OCI-LY1 (cell line): ENCODE data around the gene JPH2.

Experiments
- H2AFZ ChIP-seq: fragments of 200-600 bp; sonication (generic), shearing (Covaris generic); 2 replicates; pipeline ENCODE4 v1.6.0; 2014; ENCODE audit warnings: antibody characterized with exemption, mild to moderate bottlenecking, low read length
- H3F3A ChIP-seq: fragments of 200-600 bp; sonication (generic), shearing (Covaris generic); 2 replicates; pipeline ENCODE4 v1.6.0; 2014; ENCODE audit warnings: mild to moderate bottlenecking, antibody characterized with exemption, low read length, moderate library complexity; ENCODE audit not compliant: insufficient read depth
- H3K27ac ChIP-seq: fragments of 200-600 bp; sonication (generic); 2 replicates; pipeline ENCODE4 v1.5.1; 2014; ENCODE audit warnings: low read length, mixed run types, mild to moderate bottlenecking, low read depth; ENCODE audit not compliant: poor library complexity, severe bottlenecking
- H3K27me3 ChIP-seq: fragments of 200-600 bp; sonication (generic); 2 replicates; pipeline ENCODE4 v1.6.0; 2014; ENCODE audit warnings: antibody characterized with exemption, mild to moderate bottlenecking, low read length, moderate library complexity; ENCODE audit not compliant: insufficient read depth
- H3K36me3 ChIP-seq: fragments of 200-600 bp; sonication (generic); 2 replicates; pipeline ENCODE4 v1.6.1; 2014; ENCODE audit warnings: mild to moderate bottlenecking, antibody characterized with exemption, low read length, moderate library complexity, mixed read lengths; ENCODE audit not compliant: insufficient read depth
- H3K4me1 ChIP-seq: fragments of 200-600 bp; sonication (generic); 2 replicates; pipeline ENCODE4 v1.5.1; 2014; ENCODE audit warnings: mild to moderate bottlenecking, low read length, moderate library complexity; ENCODE audit not compliant: insufficient read depth, severe bottlenecking
- H3K4me2 ChIP-seq: fragments of 200-600 bp; sonication (generic), shearing (Covaris generic); 2 replicates; pipeline ENCODE4 v1.6.1; 2014; ENCODE audit warnings: low read length
- H3K4me3 ChIP-seq: fragments of 200-600 bp; sonication (generic); 2 replicates; pipeline ENCODE4 v1.5.1; 2014; ENCODE audit warnings: low read length, low read depth, mild to moderate bottlenecking, mixed read lengths; ENCODE audit not compliant: poor library complexity, severe bottlenecking
- H3K79me2 ChIP-seq: fragments of 200-600 bp; shearing (Covaris generic); 2 replicates; pipeline ENCODE4 v1.6.1; 2016; ENCODE audit warnings: mixed run types, low read length, mixed read lengths; ENCODE audit not compliant: insufficient read depth
- H3K9ac ChIP-seq: fragments of 200-600 bp; sonication (generic), shearing (Covaris generic); 2 replicates; pipeline ENCODE4 v1.6.1; 2014; ENCODE audit warnings: mild to moderate bottlenecking, low read length, mixed read lengths
- H3K9me2 ChIP-seq: fragments of 200-600 bp; sonication (generic), shearing (Covaris generic); 2 replicates; pipeline ENCODE4 v1.6.1; 2014; ENCODE audit warnings: low read depth, mild to moderate bottlenecking, low read length, mixed read lengths
- H3K9me3 ChIP-seq: fragments of 200-600 bp; shearing (Covaris generic); 2 replicates; pipeline ENCODE4 v1.6.1; 2014; ENCODE audit warnings: low read length, mixed read lengths
- H4K20me1 ChIP-seq: fragments of 200-600 bp; sonication (generic), shearing (Covaris generic); 2 replicates; pipeline ENCODE4 v1.6.0; 2016; ENCODE audit warnings: mild to moderate bottlenecking, low read length; ENCODE audit not compliant: insufficient read depth
- CTCF ChIP-seq: fragments of 200-600 bp; sonication (generic), shearing (Covaris generic); IDR thresholded peaks from 2 replicates; pipeline ENCODE4 v1.5.1; 2017; ENCODE audit warnings: mild to moderate bottlenecking, antibody characterized with exemption, low read length, moderate library complexity, mixed read lengths
- EZH2 ChIP-seq: fragments of 200-600 bp; sonication (generic), shearing (Covaris generic); IDR thresholded peaks from 2 replicates; pipeline ENCODE4 v1.8.0; 2017; ENCODE audit warnings: borderline replicate concordance, mixed run types, mild to moderate bottlenecking, antibody characterized with exemption, low read length, moderate library complexity, mixed read lengths

JPH2 gene

GRCh38 chr20:44137266-44137801 is 49.7 kb downstream of the JPH2 start:
- Histone ChIP-seq H3K4me2 (no peak overlapping the region), H3K4me1 (no peaks in the 10 kb centered on the region), H2AFZ (no peak overlapping the region), H3K27ac (no peak overlapping the region), H3K9me3 (no peaks in the 10 kb centered on the region), H3K9me2 (no peaks in the 10 kb centered on the region), H3K79me2 (no peaks in the 10 kb centered on the region), H3F3A (no peaks in the 10 kb centered on the region), H3K4me3 (no peak overlapping the region), H3K36me3 (no peaks in the 10 kb centered on the region), H4K20me1 (no peaks in the 10 kb centered on the region), H3K27me3 (no peaks in the 10 kb centered on the region), H3K9ac (no peak overlapping the region)
- TF ChIP-seq EZH2 (no peak), CTCF (no peak)

GRCh38 chr20:44136579-44137265 is 50.3 kb downstream of the JPH2 start:
- Histone ChIP-seq H3K9ac (no peak overlapping the region), H3K36me3 (no peaks in the 10 kb centered on the region), H3K4me2 (no peak overlapping the region), H2AFZ (no peak overlapping the region), H4K20me1 (no peaks in the 10 kb centered on the region), H3K79me2 (no peaks in the 10 kb centered on the region), H3F3A (no peaks in the 10 kb centered on the region), H3K4me1 (no peaks in the 10 kb centered on the region), H3K27me3 (no peaks in the 10 kb centered on the region), H3K9me3 (no peaks in the 10 kb centered on the region), H3K27ac (no peak overlapping the region), H3K4me3 (no peak overlapping the region), H3K9me2 (no peaks in the 10 kb centered on the region)
- TF ChIP-seq EZH2 (no peak), CTCF (no peak)

GRCh38 chr20:44135417-44136204 is 51.4 kb downstream of the JPH2 start:
- Histone ChIP-seq H3K9ac (no peak overlapping the region), H3K27me3 (no peaks in the 10 kb centered on the region), H3F3A (no peaks in the 10 kb centered on the region), H3K27ac (no peak overlapping the region), H3K36me3 (no peaks in the 10 kb centered on the region), H2AFZ (no peak overlapping the region), H3K4me1 (no peaks in the 10 kb centered on the region), H3K9me2 (no peaks in the 10 kb centered on the region), H3K4me2 (no peak overlapping the region), H4K20me1 (no peaks in the 10 kb centered on the region), H3K9me3 (no peaks in the 10 kb centered on the region), H3K79me2 (no peaks in the 10 kb centered on the region), H3K4me3 (no peak overlapping the region)
- TF ChIP-seq EZH2 (no peak), CTCF (no peak)
